Measurements from ENCODE around the gene MEIOB. TPM values are rescaled to one million over a fixed set of nuclear protein-coding genes. Genes with fewer than 3 reads are reported as not detected.
A peak's percentile ranks its signal among the peaks of the same experiment; 100 is the strongest.

Gene MEIOB
- total RNA-seq, 1 donor, result not detected

GRCh38 chr16:1794908-1795666 is 76.9 kb downstream of the MEIOB start:
- no peak overlapping the region for H3K4me2 ChIP-seq (ENCODE audit: insufficient read depth, low read length)
- no peaks in the 10 kb centered on the region for H3K79me2 ChIP-seq (ENCODE audit: insufficient read depth, low read length)
- DNase-seq (ENCODE audit: insufficient read length, low spot score, missing footprints), result peak; percentile 81
- no peaks in the 10 kb centered on the region for H3K36me3 ChIP-seq (ENCODE audit: insufficient read depth, low read length)
- no peaks in the 10 kb centered on the region for H3K27me3 ChIP-seq (ENCODE audit: insufficient read depth, low read length)
- no peaks in the 10 kb centered on the region for H4K20me1 ChIP-seq (ENCODE audit: insufficient read depth, low read length)
- H3K4me3 ChIP-seq (ENCODE audit: insufficient read depth, low read length), result no peak overlapping the region
- H3K27ac ChIP-seq (ENCODE audit: low read depth, low read length), result no peak overlapping the region
- H2AFZ ChIP-seq (ENCODE audit: low read length), result no peak overlapping the region
- H3K4me1 ChIP-seq (ENCODE audit: insufficient read depth, low read length), result no peaks in the 10 kb centered on the region
- no peaks in the 10 kb centered on the region for H3K9me3 ChIP-seq (ENCODE audit: low read depth, low read length)
- no peak for TF ChIP-seq CTCF (IDR thresholded peaks at IDR 0.05; ENCODE audit: extremely low read depth, low read depth, low read length)

- Histone ChIP-seq H3K27ac (ENCODE audit: low read depth, low read length) (no peak overlapping the region), H4K20me1 (ENCODE audit: insufficient read depth, low read length) (no peaks in the 10 kb centered on the region), H3K79me2 (ENCODE audit: insufficient read depth, low read length) (no peaks in the 10 kb centered on the region), H3K27me3 (ENCODE audit: insufficient read depth, low read length) (no peaks in the 10 kb centered on the region), H3K4me3 (ENCODE audit: insufficient read depth, low read length) (no peak overlapping the region), H3K4me1 (ENCODE audit: insufficient read depth, low read length) (no peaks in the 10 kb centered on the region), H2AFZ (ENCODE audit: low read length) (no peak overlapping the region), H3K9me3 (ENCODE audit: low read depth, low read length) (no peaks in the 10 kb centered on the region), H3K36me3 (ENCODE audit: insufficient read depth, low read length) (no peaks in the 10 kb centered on the region), H3K4me2 (ENCODE audit: insufficient read depth, low read length) (no peak overlapping the region)
- peak; percentile 92 for DNase-seq (ENCODE audit: insufficient read length, low spot score, missing footprints)
- TF ChIP-seq CTCF (IDR thresholded peaks at IDR 0.05; ENCODE audit: extremely low read depth, low read depth, low read length), result no peak
Measured at GRCh38 chr16:1794221-1794871, 77.6 kb downstream of the MEIOB start.

- Histone ChIP-seq H3K36me3 (ENCODE audit: insufficient read depth, low read length) (no peaks in the 10 kb centered on the region), H2AFZ (ENCODE audit: low read length) (no peak within 1 kb of the TSS), H3K27me3 (ENCODE audit: insufficient read depth, low read length) (no peaks in the 10 kb centered on the region), H3K4me3 (ENCODE audit: insufficient read depth, low read length) (no peak within 1 kb of the TSS), H3K27ac (ENCODE audit: low read depth, low read length) (no peak within 1 kb of the TSS), H3K4me2 (ENCODE audit: insufficient read depth, low read length) (no peak within 1 kb of the TSS), H3K4me1 (ENCODE audit: insufficient read depth, low read length) (no peaks in the 10 kb centered on the region), H3K79me2 (ENCODE audit: insufficient read depth, low read length) (no peaks in the 10 kb centered on the region), H3K9me3 (ENCODE audit: low read depth, low read length) (no peaks in the 10 kb centered on the region), H4K20me1 (ENCODE audit: insufficient read depth, low read length) (no peaks in the 10 kb centered on the region)
- TF ChIP-seq CTCF (IDR thresholded peaks at IDR 0.05; ENCODE audit: extremely low read depth, low read depth, low read length), result no peak
- DNase-seq (ENCODE audit: insufficient read length, low spot score, missing footprints), result peak; percentile 85
Measured at GRCh38 chr16:1793578-1794220, 78.3 kb downstream of the MEIOB start, which contains the start of gene IGFALS. Gene IGFALS (minus strand): TSS chr16:1793705. CDS start chr16:1793652, 53 bp downstream.
